SJSA1 (cell line): ENCODE measurements around the gene CNOT6. TPM values are rescaled to one million over a fixed set of nuclear protein-coding genes. Genes with fewer than 3 reads are reported as not detected.

Experiments used
- DNase-seq, 2 experiments: peaks; one replicate each; pipeline ENCODE4 v3.0.0-alpha.2; 2015 to 2020; ENCODE audit warnings: low spot score in 2 of 2, low read depth in 1 of 2
- H3K27ac ChIP-seq: fragments of 250-450 bp; sonication (Bioruptor Pico); 2 replicates; pipeline ENCODE4 v1.5.1; 2020; ENCODE audit warnings: mild to moderate bottlenecking, moderate library complexity
- H3K27me3 ChIP-seq: fragments of 250-450 bp; sonication (Bioruptor Pico); replicated peaks from 2 replicates; pipeline ENCODE4 v1.5.1; 2020; ENCODE audit warnings: mild to moderate bottlenecking, moderate library complexity
- H3K36me3 ChIP-seq: fragments of 250-450 bp; sonication (Bioruptor Pico); 2 replicates; pipeline ENCODE4 v1.5.1; 2020; ENCODE audit warnings: mild to moderate bottlenecking
- H3K4me1 ChIP-seq: fragments of 250-450 bp; sonication (Bioruptor Pico); replicated peaks from 2 replicates; pipeline ENCODE4 v1.6.1; 2021; ENCODE audit warnings: mild to moderate bottlenecking
- H3K4me3 ChIP-seq: fragments of 250-450 bp; sonication (Bioruptor Pico); 2 replicates; pipeline ENCODE4 v1.5.1; 2020; ENCODE audit warnings: mild to moderate bottlenecking
- H3K9me3 ChIP-seq: fragments of 250-450 bp; sonication (Bioruptor Pico); replicated peaks from 2 replicates; pipeline ENCODE4 v1.5.1; 2020; ENCODE audit warnings: mild to moderate bottlenecking
- total RNA-seq: library from RNA; depleted of rRNA; stranded (reverse); fragments of >200 nt; shearing (Covaris generic); gene quantifications from 2 replicates; pipeline ENCODE4 v1.2.3, GENCODE V29; 2014

The CNOT6 gene
- total RNA-seq, 1 experiment from 2014 or later = 20.1 TPM

DNA sequence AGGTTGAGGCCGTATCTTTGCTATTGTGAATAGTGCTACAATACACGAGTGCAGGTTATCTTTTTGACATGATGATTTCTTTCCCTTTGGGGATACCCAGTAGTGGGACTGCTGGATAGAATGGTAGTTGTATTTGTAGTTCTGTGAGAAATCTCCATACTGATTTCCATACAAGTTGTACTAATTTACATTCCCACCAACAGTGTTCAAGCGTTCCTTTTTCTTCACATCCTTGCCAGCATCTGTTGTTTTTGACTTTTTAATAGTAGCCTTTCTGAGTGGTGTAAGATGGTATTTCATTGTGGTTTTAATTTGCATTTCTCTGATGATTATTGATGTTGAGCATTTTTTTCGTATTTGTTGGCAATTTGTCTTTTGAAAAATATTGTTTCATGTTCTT lies 41.4 kb downstream of the CNOT6 start:
- DNase-seq = no peak
- Histone ChIP-seq H3K9me3 (no peaks in the 10 kb centered on the region), H3K4me3 (no peak overlapping the region), H3K27ac (no peak overlapping the region), H3K27me3 (no peaks in the 10 kb centered on the region), H3K36me3 (peaks cover 45% of the 10 kb centered on the region), H3K4me1 (no peaks in the 10 kb centered on the region)

DNA sequence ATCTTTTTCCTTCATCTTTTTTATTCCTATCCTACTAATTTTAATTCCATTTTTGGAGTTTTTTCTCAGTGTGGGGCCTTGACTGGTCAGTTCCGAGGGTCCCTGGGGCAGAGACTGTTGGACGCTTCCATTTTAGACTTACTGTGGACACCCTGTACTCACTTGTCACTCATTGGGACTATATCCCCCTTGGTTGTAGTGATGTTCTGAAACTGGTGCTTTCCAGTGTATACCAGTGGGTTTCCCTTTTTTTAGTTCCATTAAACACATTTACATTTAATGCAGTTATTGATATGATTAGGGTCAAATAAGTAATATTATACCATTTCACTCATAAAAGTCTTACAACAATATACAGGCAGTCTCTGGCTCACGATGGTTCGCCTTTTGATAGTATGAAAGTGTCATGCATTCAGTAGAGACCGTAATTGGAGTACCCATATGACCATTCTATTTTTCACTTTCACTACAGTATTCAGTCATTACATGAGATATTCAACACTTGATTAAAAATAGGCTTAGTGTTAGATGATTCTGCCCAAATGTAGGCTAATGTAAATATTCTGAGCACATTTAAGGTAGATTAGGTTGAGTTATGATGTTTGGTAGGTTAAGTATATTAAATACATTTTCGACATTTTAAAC lies 46.0 kb downstream of the CNOT6 start:
- no peaks in the 10 kb centered on the region for H3K27me3 ChIP-seq
- DNase-seq = no peak
- no peak overlapping the region for H3K4me3 ChIP-seq
- no peaks in the 10 kb centered on the region for H3K9me3 ChIP-seq
- no peaks in the 10 kb centered on the region for H3K4me1 ChIP-seq
- H3K36me3 ChIP-seq = peaks cover 33% of the 10 kb centered on the region
- no peak overlapping the region for H3K27ac ChIP-seq

DNA sequence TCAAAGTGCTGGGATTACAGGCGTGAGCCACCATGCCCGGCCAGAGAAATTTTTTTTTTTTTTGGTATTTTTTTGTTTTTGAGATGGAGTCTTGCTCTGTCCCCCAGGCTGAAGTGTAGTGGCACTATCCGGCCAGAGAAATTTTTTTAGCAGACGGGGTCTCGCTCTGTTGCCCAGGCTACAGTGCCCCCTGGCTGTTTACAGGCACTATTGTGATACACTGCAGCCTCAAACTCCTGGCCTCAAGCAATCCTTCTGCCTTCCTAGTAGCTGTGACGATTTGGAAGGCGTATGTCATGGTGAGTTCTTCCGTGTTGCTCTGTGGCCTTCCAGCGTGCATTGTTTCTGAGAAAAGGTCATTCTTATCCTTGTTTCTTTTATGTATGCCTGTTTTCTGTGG lies 47.5 kb downstream of the CNOT6 start:
- H3K9me3 ChIP-seq = no peaks in the 10 kb centered on the region
- DNase-seq = no peak
- H3K4me3 ChIP-seq = no peak overlapping the region
- no peaks in the 10 kb centered on the region for H3K4me1 ChIP-seq
- peaks cover 27% of the 10 kb centered on the region for H3K36me3 ChIP-seq
- H3K27me3 ChIP-seq = no peaks in the 10 kb centered on the region
- no peak overlapping the region for H3K27ac ChIP-seq

DNA sequence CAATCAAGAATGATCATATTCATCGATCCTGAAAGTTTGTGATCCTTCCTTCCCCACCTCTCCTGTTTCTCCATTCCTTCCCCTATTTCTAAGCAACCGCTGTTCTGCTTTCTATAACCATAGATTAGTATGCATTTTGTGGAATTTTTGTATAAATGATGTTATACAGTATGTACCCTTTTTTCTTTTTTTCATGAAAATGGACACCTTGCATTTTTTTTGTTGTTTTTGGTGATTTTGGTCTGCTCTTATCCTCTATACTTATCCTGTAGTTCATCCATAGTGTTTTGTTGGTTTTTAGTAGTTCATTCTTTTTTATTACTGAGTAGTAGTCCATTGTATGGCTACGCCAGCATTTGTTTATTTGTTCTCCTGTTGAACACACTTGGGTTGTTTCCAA lies 51.1 kb downstream of the CNOT6 start:
- Histone ChIP-seq H3K27me3 (no peaks in the 10 kb centered on the region), H3K9me3 (no peaks in the 10 kb centered on the region), H3K4me3 (no peak overlapping the region), H3K36me3 (peaks cover 30% of the 10 kb centered on the region), H3K4me1 (no peaks in the 10 kb centered on the region), H3K27ac (no peak overlapping the region)
- no peak for DNase-seq

DNA sequence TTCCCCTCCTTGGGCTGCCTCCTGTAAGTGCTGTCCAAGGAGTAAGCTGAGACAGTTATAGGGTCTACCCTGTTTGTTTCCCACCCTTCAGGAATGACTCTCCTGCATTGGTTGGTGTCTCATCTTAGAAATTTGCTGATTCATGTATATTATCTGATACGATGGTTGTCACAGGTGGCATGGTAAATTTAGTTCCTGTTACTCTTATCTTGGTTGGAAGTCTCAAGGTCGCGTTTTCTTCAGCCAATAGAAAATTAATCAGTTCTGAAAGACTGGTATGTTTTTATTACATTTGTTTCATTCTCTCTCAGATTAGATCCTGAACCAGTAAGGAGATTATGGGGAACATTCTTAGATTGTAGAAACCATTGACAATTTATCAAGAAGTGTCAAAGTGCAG lies 54.4 kb downstream of the CNOT6 start:
- no peak for DNase-seq
- H3K36me3 ChIP-seq = peaks cover 32% of the 10 kb centered on the region

DNA sequence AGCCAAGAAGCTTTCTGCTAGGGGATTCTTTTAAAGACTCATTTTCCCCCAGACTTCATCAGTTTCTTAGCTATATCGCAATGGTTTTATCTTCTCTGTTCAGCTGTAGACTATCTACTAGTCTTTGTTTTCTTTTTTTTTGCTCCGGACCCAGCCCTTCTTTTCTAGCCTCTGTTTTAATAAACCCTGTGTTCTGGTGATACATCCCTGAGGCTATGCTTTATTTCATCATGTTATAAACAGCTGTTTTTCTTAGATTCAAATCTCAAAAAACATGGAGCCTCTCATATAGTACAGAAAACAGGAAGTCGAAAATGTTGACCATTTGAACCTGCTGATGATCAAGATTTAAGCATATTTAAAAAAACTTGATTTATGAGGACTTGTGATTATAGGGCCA lies 59.4 kb downstream of the CNOT6 start:
- Histone ChIP-seq H3K36me3 (peaks cover 34% of the 10 kb centered on the region), H3K9me3 (no peaks in the 10 kb centered on the region), H3K27me3 (no peaks in the 10 kb centered on the region), H3K4me3 (no peak overlapping the region), H3K4me1 (peaks cover 18% of the 10 kb centered on the region), H3K27ac (no peak overlapping the region)
- DNase-seq = no peak

More for the DNA sequence above, 54.4 kb downstream of the CNOT6 start:
- no peak overlapping the region for H3K4me3 ChIP-seq
- no peak overlapping the region for H3K27ac ChIP-seq
- no peaks in the 10 kb centered on the region for H3K27me3 ChIP-seq
- no peaks in the 10 kb centered on the region for H3K4me1 ChIP-seq
- no peaks in the 10 kb centered on the region for H3K9me3 ChIP-seq

DNA sequence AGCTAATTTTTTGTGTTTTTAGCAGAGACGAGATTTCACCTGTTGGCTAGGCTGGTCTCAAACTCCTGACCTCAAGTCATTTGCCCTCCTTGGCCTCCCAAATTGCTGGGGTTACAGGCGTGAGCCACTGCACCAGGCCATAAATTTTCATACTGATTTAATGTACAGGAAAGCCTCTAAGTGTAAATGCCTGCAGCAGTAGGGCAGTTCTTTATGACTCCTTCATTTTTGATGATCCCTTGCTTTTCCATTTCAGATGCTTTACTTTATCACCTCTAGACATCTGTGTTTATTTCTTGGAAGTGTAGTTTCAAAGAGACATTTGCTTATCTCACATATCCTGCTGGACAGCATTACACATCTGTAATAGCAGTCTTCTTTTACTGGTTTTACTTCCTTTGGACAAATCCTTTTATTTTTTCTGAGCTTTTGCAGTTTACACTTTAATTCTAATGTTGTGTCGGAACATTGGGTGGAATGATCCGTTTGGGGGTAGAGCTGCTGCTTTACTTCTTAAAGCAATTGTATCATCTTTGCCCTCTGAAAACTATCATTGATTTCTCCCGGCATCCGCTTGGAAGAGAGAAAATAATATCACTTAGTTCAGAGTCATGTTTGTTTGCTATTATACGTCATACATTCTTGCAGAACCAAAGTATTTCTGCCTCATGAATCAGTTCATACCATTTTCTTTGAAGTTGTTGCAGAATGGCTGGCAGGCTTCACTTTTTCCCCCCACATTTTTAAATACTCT lies 61.2 kb downstream of the CNOT6 start:
- Histone ChIP-seq H3K9me3 (no peaks in the 10 kb centered on the region), H3K4me1 (peaks cover 18% of the 10 kb centered on the region), H3K36me3 (peaks cover 26% of the 10 kb centered on the region), H3K4me3 (no peak overlapping the region), H3K27me3 (no peaks in the 10 kb centered on the region), H3K27ac (peak overlapping the region; percentile 67)
- peak in 1 of 2 experiments; percentile 79 for DNase-seq

DNA sequence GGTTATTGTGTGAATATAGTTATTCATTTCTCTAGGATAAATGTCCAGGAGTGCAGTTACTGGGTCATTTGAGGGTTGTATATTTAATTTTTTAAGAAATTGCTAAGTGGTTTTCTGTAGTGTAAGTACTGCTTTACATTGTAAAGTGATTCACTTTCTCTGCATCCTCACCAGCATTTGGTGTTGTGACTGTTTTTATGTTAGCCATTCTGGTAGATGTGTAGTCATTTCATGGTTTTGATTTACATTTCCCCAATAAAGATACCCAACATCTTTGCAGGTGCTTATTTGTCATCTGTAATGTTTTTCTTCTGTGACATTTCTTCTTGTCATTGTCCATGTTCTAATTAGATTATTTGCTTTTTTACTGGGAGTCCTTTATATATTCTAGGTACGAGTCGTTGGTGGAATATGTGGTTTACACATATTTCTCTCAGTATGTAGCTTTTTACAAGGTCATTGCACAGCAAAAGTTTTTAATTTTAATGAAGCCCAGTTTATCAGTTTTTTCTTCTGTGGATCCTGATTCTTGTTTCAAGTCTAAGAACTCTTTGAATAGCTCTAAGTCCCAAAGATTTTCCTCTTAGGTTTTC lies 63.1 kb downstream of the CNOT6 start:
- Histone ChIP-seq H3K36me3 (peaks cover 24% of the 10 kb centered on the region), H3K9me3 (no peaks in the 10 kb centered on the region), H3K27me3 (no peaks in the 10 kb centered on the region), H3K4me1 (peaks cover 18% of the 10 kb centered on the region), H3K27ac (no peak overlapping the region), H3K4me3 (no peak overlapping the region)
- no peak for DNase-seq

DNA sequence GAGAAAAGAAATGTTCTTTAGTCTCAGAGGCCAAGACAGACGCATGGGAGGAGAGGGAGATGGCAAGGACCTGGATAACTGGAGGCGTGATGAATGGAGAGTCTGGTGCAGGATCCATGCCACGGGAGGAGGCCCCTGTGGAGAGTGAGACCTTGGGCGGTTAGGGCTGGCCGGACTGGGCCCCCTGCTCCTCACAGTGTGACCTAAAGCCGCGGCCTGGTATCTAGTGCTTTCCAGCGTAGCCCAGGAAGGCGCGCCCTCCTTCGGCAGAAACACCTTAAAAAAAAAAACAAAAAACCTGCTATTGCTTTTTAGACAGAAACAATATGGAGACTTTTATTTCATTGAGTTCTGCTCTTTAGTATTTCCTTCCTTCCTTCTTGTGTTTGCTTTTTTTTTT lies 64.1 kb downstream of the CNOT6 start:
- Histone ChIP-seq H3K4me1 (peaks cover 18% of the 10 kb centered on the region), H3K27ac (no peak overlapping the region), H3K27me3 (no peaks in the 10 kb centered on the region), H3K36me3 (peaks cover 23% of the 10 kb centered on the region), H3K9me3 (no peaks in the 10 kb centered on the region), H3K4me3 (no peak overlapping the region)
- DNase-seq = no peak

DNA sequence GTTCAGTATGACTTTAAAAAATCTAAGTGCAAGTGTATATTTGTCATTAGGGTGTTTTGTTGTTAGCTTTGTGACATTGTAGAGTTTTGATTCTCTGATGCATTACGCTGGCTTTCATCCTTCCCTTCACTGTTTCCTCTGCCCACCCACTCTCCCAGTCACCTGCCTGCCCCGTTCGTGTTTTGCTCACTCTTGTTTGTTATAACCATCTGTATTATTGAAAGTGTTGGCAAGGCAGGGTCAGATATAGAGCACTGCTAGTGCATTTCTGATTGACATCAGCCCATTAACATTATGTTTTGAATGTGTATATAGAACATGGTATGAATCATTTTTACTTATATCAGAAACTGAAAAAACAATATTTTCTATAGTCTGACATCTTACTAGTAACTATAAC lies 69.8 kb downstream of the CNOT6 start:
- H3K36me3 ChIP-seq = peaks cover 54% of the 10 kb centered on the region
- DNase-seq = no peak
- no peak overlapping the region for H3K27ac ChIP-seq
- H3K27me3 ChIP-seq = no peaks in the 10 kb centered on the region
- H3K4me1 ChIP-seq = no peaks in the 10 kb centered on the region
- no peak overlapping the region for H3K4me3 ChIP-seq
- no peaks in the 10 kb centered on the region for H3K9me3 ChIP-seq

DNA sequence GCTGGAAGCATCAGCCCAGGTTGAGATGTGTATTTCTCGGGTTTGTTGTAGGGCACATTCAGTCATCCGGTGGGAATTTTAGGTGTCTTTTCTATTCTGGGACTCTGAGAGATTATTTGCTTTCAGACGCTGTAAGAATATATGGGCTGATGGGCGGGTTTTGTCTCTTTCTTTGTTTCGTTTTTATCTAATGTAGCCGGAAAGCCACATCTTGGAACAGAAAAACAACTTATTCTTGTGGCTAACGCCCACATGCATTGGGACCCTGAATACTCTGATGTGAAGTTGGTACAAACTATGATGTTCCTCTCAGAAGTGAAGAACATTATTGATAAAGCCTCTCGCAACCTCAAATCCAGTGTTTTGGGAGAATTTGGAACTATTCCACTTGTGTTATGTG lies 74.7 kb downstream of the CNOT6 start:
- H3K27ac ChIP-seq = no peak overlapping the region
- no peak overlapping the region for H3K4me3 ChIP-seq
- H3K9me3 ChIP-seq = no peaks in the 10 kb centered on the region
- H3K4me1 ChIP-seq = no peaks in the 10 kb centered on the region
- H3K36me3 ChIP-seq = peaks cover 86% of the 10 kb centered on the region
- no peak for DNase-seq
- H3K27me3 ChIP-seq = no peaks in the 10 kb centered on the region

DNA sequence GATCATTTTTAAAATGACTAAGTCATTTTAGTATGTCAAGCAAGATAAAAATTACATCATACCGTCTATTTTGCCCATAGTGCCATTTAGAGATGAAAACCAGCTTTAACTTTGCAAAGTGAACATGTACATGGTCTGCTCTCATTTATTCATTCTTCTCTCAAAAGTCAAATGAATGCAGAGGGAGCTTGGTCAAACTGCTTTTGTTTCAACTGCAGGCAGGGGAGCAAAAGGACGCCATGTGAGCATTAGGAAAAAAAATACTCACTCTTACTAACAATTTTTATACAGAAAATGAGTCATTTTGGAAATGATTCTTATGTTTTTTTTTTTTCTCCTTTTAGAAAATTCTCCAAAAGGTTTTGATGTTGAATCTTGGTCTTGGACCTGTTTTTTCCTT lies 81.4 kb downstream of the CNOT6 start:
- Histone ChIP-seq H3K27ac (no peak overlapping the region), H3K4me3 (no peak overlapping the region), H3K4me1 (no peaks in the 10 kb centered on the region), H3K9me3 (no peaks in the 10 kb centered on the region), H3K36me3 (peaks cover 64% of the 10 kb centered on the region), H3K27me3 (no peaks in the 10 kb centered on the region)
- DNase-seq = no peak

DNA sequence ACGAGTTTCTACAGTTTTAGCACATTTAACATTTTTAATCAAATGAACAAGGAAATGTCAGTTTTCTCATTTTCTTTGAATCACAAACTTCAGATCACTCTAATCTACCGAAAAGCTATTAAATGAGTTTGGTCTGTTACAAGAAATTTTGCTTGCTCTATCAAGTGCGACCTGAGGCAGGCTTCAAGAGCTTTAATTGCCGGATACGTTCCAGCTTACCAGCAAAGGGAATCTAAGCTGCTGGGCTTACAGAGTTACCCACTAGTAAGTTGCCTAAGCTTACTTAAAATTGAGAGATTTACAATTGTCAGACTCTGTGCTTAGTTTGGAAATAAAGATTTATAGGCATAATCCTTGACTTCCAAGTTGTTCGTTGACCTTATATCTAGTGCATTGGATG lies 86.5 kb downstream of the CNOT6 start:
- no peaks in the 10 kb centered on the region for H3K9me3 ChIP-seq

DNA sequence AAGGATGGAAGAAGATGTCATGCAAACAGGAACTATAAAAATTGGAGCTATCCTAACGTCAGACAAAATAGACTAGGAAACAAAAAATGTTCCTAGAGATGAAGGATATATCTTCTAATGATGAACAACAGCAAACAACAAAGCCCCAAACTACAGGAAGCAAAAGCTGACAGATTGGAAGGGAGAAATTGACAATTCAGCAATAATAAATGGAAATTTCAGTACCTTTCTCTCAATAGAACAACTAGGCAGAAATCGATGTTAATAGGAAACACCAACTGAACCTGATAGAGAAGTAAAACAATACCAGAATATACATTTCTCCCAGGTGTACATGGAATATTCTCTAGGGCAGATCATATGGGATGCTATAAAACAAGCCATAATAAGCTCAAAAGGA lies 89.6 kb downstream of the CNOT6 start:
- no peaks in the 10 kb centered on the region for H3K9me3 ChIP-seq
- H3K4me1 ChIP-seq = no peaks in the 10 kb centered on the region
- no peaks in the 10 kb centered on the region for H3K36me3 ChIP-seq
- H3K27ac ChIP-seq = no peak overlapping the region
- no peak for DNase-seq
- no peak overlapping the region for H3K4me3 ChIP-seq
- H3K27me3 ChIP-seq = peaks cover 18% of the 10 kb centered on the region

More for the DNA sequence above, 86.5 kb downstream of the CNOT6 start:
- Histone ChIP-seq H3K4me1 (no peaks in the 10 kb centered on the region), H3K36me3 (peaks cover 20% of the 10 kb centered on the region), H3K27ac (no peak overlapping the region), H3K27me3 (no peaks in the 10 kb centered on the region; the same call in 1 of the 2 replicates), H3K4me3 (no peak overlapping the region)
- no peak for DNase-seq
